ENCODE data around the gene OR2B2. TPM values are rescaled to one million over a fixed set of nuclear protein-coding genes. Genes with fewer than 3 reads are reported as not detected.

OR2B2 gene
- total RNA-seq, 1 donor from 2014 or later = not detected

DNA sequence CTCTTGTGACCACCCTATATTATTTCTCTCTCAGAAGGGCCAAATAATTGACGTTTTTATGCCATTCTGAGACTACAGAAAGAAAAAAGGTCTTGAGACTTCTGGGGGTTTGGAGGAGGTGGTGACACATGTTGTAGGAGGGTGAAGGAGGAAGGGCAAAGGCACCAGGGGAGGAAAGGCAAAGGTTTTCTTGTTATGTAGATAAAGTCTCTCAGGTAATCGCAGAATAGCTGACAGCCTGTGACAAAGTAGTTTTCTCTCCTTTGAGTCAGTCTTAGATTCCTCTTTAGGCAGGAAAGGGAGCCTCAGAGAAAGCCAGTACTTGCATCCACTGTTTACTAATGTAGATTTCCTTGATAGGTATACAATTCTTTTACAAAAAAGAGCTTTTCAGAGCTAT lies 23.6 kb downstream of the OR2B2 start:
- DNase-seq (ENCODE audit: low spot score in 2 of 2) = no peak
- intact Hi-C loops (cut with DNase I) = no loop called here
- no peaks in the 10 kb centered on the region for H3K27me3 ChIP-seq
- H3K4me1 ChIP-seq = peaks cover 0 to 10% of the 10 kb centered on the region in 2 donors
- no peak overlapping the region for H3K4me3 ChIP-seq
- no peak overlapping the region for H3K27ac ChIP-seq
- TF ChIP-seq, protein P1, sequence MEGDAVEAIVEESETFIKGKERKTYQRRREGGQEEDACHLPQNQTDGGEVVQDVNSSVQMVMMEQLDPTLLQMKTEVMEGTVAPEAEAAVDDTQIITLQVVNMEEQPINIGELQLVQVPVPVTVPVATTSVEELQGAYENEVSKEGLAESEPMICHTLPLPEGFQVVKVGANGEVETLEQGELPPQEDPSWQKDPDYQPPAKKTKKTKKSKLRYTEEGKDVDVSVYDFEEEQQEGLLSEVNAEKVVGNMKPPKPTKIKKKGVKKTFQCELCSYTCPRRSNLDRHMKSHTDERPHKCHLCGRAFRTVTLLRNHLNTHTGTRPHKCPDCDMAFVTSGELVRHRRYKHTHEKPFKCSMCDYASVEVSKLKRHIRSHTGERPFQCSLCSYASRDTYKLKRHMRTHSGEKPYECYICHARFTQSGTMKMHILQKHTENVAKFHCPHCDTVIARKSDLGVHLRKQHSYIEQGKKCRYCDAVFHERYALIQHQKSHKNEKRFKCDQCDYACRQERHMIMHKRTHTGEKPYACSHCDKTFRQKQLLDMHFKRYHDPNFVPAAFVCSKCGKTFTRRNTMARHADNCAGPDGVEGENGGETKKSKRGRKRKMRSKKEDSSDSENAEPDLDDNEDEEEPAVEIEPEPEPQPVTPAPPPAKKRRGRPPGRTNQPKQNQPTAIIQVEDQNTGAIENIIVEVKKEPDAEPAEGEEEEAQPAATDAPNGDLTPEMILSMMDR (IDR thresholded peaks at IDR 0.05) = no peak
- no peaks in the 10 kb centered on the region for H3K36me3 ChIP-seq
- no peaks in the 10 kb centered on the region for H3K9me3 ChIP-seq

DNA sequence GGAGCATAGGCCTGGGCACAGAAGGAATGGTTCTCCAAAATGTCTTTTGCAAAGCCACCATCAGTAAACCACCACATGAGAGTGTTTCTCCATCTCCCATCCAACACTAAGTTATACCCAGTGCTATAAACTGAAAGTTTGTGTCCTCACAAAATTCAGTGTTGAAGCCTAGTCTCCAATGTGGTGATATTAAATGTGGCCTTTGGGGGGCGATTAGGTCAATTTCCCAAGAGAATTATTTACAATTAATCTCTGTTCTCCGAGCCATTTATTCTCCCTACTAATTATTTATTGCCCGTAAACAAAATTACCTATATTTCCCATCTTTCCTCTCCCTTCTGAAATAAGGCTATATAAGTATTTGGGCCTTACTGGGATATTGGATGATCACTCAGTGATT lies 26.1 kb downstream of the OR2B2 start:
- Histone ChIP-seq H3K9me3 (no peaks in the 10 kb centered on the region), H3K4me3 (no peak overlapping the region), H3K27ac (no peak overlapping the region), H3K27me3 (no peaks in the 10 kb centered on the region), H3K4me1 (peaks cover 0 to 2% of the 10 kb centered on the region in 2 donors), H3K36me3 (no peaks in the 10 kb centered on the region)
- TF ChIP-seq, protein P1 (IDR thresholded peaks at IDR 0.05) = no peak
- no peak for DNase-seq (ENCODE audit: low spot score in 2 of 2)
- intact Hi-C loops (cut with DNase I) = no loop called here

DNA sequence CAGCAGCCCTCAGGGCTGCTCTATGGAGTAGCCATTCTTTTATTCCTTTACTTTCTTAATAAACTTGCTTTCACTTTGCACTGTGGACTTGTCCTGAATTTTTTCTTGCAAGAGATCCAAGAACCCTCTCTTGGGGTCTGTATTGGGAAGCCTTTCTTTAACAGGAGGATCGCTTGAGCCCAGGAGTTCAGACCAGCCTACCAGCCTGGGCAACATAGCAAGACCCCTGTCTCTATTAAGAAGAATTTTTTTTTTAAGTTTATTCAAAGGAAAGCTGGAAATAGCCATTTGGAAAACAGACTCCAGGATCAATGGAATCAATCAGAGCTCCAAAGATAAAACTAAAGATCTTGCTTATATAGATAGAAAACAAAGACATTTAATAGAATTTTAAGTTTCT lies 29.1 kb downstream of the OR2B2 start:
- no peaks in the 10 kb centered on the region for H3K36me3 ChIP-seq
- no peaks in the 10 kb centered on the region for H3K4me1 ChIP-seq
- no peak overlapping the region for H3K4me3 ChIP-seq
- no peaks in the 10 kb centered on the region for H3K27me3 ChIP-seq
- TF ChIP-seq, protein P1 (IDR thresholded peaks at IDR 0.05) = no peak
- H3K9me3 ChIP-seq = no peaks in the 10 kb centered on the region
- no peak overlapping the region for H3K27ac ChIP-seq
- no peak for DNase-seq (ENCODE audit: low spot score in 2 of 2)
- intact Hi-C loops (cut with DNase I) = no loop called here

DNA sequence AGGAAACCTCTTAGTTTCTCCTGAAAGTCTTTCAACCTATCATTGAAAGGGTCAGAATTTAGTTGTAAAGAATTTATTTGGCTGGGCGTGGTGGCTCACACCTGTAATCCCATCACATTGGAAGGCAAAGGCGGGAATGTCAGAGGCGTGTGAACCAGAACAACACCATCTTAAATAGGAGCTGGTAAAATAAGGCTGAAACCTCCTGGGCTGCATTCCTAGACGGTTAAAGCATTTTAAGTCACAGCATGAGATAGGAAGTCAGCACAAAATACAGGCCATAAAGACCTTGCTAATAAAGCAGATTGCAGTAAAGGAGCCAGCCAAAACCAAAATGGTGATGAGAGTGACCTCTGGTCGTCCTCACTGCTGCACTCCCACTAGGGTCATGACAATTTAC lies 29.6 kb downstream of the OR2B2 start:
- intact Hi-C loops (cut with DNase I) = no loop called here
- H3K4me1 ChIP-seq = no peaks in the 10 kb centered on the region

DNA sequence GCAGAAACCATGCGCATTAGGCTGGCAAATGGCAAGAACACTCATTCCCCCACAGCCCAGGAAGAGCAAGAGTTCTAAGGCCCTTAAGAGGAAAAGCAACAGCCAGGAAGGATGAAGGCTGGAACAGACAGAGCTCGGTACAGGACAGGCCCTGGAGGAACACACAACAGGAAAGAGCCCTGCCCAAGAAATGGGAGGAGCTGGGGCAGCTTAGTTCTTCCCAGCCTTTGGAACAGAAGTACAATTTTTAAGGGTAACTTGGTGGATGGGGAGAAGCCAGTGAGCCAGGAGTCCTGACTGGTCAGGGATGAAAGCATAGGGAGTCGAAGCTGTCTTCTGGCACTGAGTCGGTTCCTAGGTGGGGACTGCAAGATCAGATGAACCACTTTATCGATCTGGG lies 32.4 kb downstream of the OR2B2 start:
- intact Hi-C loops (cut with DNase I) = no loop called here
- no peaks in the 10 kb centered on the region for H3K9me3 ChIP-seq
- DNase-seq (ENCODE audit: low spot score in 2 of 2) = no peak

More for the DNA sequence above, 29.6 kb downstream of the OR2B2 start:
- H3K36me3 ChIP-seq = no peaks in the 10 kb centered on the region
- no peak for DNase-seq (ENCODE audit: low spot score in 2 of 2)
- TF ChIP-seq, protein P1 (IDR thresholded peaks at IDR 0.05) = no peak
- H3K4me3 ChIP-seq = no peak overlapping the region
- no peak overlapping the region for H3K27ac ChIP-seq
- H3K9me3 ChIP-seq = no peaks in the 10 kb centered on the region
- H3K27me3 ChIP-seq = no peaks in the 10 kb centered on the region

More for the DNA sequence above, 32.4 kb downstream of the OR2B2 start:
- TF ChIP-seq, protein P1 (IDR thresholded peaks at IDR 0.05) = no peak
- H3K27me3 ChIP-seq = no peaks in the 10 kb centered on the region
- H3K36me3 ChIP-seq = no peaks in the 10 kb centered on the region
- no peak overlapping the region for H3K4me3 ChIP-seq
- no peak overlapping the region for H3K27ac ChIP-seq
- H3K4me1 ChIP-seq = no peaks in the 10 kb centered on the region

Measured in ascending aorta (tissue), 2 donors.